GM23338 (cell line): ENCODE results near the gene RBMS2.

Experiments used
- CTCF ChIP-seq, 2 experiments: fragments of 200-600 bp in 1 of 2; sonication (generic) in 1 of 2; conservative IDR thresholded peaks; 2 replicates each; pipeline versions ENCODE4 v1.5.1 to v1.6.1; 2016 to 2017; ENCODE audit warnings: antibody characterized with exemption in 2 of 2, low read depth in 2 of 2, mild to moderate bottlenecking in 2 of 2, moderate library complexity in 1 of 2
- ETS1 ChIP-seq: IDR thresholded peaks from 2 replicates; pipeline ENCODE4 v1.6.1; 2016; ENCODE audit warnings: antibody characterized with exemption
- EZH2 ChIP-seq: fragments of 200-600 bp; sonication (generic); IDR thresholded peaks from one replicate; pipeline ENCODE4 v1.8.0; 2017; ENCODE audit warnings: antibody characterized with exemption, mild to moderate bottlenecking, low read depth; ENCODE audit not compliant: unreplicated experiment
- EZH2phosphoT487 ChIP-seq: fragments of 200-600 bp; sonication (generic); IDR thresholded peaks from one replicate; pipeline ENCODE4 v1.8.1; 2018; ENCODE audit warnings: antibody characterized with exemption; ENCODE audit not compliant: unreplicated experiment
- POLR2AphosphoS5 ChIP-seq: IDR thresholded peaks from 2 replicates; pipeline ENCODE4 v1.6.1; 2016; ENCODE audit warnings: antibody characterized with exemption, low read depth
- REST ChIP-seq: IDR thresholded peaks from one replicate; pipeline ENCODE4 v1.6.1; 2018; ENCODE audit warnings: antibody characterized with exemption; ENCODE audit not compliant: unreplicated experiment
- STAT1 ChIP-seq: IDR thresholded peaks from one replicate; pipeline ENCODE4 v1.6.1; 2016; ENCODE audit warnings: antibody characterized with exemption; ENCODE audit not compliant: unreplicated experiment
- ZNF114 ChIP-seq: fragments of 250-450 bp; sonication (Bioruptor Pico); IDR thresholded peaks from 2 replicates; pipeline ENCODE4 v1.5.0; 2020; ENCODE audit warnings: mild to moderate bottlenecking, moderate library complexity

- TF ChIP-seq ETS1 (no peak), CTCF (conservative IDR thresholded peaks at IDR 0.05; ENCODE audit: low read depth in 2 of 2) (no peak), POLR2AphosphoS5 (no peak), EZH2 (no peak), EZH2phosphoT487 (no peak), ZNF114 (CRISPR knock-in tag) (no peak), REST (no peak), STAT1 (no peak)
These were observed 77.4 kb downstream of the RBMS2 start for GRCh38 chr12:56599041-56599440.
